ENCODE data around the gene SH3GLB2.
"Not testable (repeated sequence)": the region's sequence is repeated elsewhere in the genome, so short reads cannot be mapped to it uniquely, and the experiment has no call there.

Gene SH3GLB2

DNA sequence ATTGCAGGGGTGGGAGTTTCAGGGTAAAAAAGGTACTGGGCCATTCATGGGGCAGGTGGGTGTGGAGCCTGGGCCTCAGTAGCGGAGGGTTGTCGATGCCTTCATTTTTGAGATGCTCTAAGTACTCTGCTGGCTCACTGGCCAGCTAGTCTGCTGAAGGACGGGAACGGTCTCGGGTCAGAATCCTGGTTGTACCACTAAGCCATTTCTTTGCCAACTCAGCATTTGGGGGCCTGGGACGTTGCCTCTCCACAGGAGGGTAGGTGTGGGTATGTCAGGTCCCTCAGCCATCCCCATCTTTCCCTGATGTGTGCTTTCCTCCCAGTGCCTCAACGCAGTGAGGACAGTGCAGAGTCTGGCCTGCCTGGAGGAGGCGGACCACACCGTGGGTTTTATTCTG lies 25.1 kb downstream of the SH3GLB2 start:
- no peak for DNase-seq (ENCODE audit: low read depth in 4 of 4, low spot score in 1 of 4)

DNA sequence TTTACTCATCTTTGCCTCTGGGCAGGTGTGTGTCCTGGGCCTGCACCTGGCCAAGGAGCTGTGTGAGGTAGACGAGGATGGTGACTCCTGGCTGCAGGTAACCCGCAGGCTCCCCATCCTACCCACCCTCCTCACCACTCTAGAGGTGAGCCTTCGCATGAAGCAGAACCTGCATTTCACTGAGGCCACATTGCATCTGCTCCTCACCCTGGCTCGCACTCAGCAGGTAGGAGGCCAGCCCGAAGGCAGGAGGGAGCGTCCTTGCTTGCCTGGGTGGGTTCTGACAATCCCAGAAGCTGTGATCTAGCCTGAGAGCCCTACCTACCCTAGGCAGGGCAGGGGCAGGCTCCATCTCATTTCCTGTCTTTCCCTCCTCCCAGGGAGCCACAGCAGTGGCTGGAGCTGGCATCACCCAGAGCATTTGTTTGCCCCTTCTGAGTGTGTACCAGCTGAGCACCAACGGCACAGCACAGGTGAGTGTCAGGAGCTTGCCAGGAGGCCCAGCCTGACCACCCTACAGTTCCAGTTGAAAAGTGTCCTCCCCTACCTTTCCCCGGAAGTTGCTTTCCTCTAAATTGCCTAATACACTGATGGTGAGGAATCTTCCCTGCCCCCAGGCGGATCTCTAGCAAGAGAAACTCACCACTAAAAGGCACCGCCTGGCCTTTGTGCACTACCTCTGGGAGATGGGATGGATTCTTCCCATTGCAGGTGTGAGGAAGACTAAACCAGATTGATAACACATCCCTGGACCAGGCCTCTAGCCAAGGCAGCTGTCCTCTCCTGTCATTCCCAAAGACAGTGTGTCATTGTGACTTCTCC lies 26.4 kb downstream of the SH3GLB2 start:
- DNase-seq (ENCODE audit: low read depth in 4 of 4, low spot score in 1 of 4), result no peak

DNA sequence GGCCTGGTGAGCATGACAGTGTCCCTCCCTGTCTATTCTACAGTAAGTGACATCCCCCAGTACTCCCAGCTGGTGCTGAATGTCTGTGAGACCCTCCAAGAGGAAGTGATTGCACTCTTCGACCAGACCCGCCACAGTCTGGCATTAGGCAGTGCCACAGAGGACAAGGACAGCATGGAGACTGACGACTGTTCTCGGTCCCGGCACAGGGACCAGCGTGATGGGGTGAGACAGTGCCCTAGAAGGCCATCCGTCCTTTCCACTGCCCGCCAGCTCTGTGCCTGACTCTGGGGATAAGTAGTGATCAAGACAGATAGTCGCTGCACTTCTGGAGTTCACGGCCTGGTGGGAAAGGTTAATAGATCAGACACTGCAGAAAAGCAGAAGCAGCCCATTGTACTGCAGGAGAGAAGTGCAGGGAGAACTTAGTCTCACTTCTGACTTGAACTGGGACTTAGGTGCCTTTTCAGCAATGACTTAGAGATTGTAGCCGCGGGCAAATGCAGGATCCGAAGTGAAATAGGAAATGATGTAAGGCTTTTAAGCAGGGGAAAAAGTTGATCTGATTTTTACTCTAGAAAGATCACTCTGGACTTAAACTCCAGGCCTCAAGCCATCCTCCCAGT lies 28.4 kb downstream of the SH3GLB2 start:
- DNase-seq (ENCODE audit: low read depth in 4 of 4, low spot score in 1 of 4), result no peak

DNA sequence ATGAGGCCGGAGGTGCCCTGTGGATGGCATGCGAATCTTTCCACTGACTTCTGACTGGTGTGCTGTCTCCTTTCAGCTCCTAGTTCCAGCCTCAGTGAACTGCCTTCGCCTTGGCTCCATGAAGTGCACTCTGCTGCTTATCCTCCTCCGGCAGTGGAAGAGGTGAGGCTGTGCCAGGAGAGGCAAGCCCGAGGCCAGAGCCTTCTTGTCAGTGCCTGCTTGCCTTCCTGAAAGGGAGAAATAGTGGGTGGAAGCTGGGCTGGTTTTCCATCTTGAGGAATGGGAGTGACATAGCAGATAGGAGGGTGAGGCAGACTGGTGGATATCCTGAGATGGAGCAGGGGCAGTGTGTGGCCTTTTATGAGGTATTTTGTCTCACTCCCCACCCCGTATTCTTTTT lies 29.7 kb downstream of the SH3GLB2 start:
- DNase-seq (ENCODE audit: low read depth in 4 of 4, low spot score in 1 of 4), result no peak

DNA sequence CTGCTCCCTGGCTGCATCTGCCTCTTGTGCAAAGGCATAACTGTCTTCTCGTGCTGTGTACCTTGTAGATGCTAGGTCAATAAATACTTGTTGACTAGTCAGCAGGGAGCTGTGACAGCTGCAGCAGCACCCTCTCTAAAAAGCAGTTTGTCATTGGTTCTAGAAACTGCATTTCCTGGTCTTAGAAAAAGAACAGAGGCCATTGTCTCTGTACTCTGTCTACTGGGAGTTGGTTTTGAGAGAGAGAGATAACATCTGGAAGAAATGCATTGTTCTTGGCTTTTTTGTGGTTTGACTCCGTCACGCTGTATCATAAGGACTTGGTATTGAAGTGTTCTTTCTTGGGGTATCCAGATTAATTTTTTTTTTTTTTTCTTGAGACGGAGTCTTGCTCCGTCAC lies 32.3 kb downstream of the SH3GLB2 start:
- no peak for DNase-seq (ENCODE audit: low read depth in 4 of 4, low spot score in 1 of 4)

DNA sequence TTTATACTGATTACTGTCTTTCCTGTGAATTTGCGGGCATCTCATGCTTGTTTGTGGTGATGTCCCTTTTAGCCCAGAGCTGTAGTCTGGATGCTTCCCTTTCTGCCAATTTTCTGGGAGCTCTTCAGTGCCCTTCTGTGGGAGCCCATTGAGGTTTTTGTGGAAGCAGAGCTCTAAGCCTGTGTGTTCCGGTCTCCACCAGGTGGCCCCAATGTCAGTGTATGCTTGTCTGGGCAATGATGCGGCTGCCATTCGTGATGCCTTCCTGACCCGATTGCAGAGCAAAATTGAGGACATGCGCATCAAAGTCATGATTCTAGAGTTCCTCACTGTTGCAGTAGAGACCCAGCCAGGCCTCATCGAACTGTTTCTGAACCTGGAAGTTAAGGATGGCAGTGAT lies 35.1 kb downstream of the SH3GLB2 start:
- DNase-seq (ENCODE audit: low read depth in 4 of 4, low spot score in 1 of 4), result no peak

DNA sequence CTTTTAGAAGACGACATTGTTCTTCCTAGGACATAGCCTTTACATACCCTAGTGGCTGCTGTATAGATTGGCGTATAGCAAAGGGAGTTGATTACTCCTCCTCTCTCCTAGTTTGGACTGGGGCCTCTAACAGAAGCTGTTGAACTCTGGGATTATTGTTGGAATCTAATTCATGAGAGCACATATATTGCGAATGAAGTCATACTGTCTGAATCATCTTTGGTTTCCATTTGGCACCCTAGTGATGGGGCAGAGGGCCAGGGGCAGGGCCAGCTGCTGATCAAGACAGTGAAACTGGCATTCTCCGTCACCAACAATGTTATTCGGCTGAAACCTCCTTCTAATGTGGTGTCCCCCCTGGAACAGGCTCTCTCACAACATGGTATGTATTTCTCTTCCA lies 40.3 kb downstream of the SH3GLB2 start:
- no peak for DNase-seq (ENCODE audit: low read depth in 4 of 4, low spot score in 1 of 4)

DNA sequence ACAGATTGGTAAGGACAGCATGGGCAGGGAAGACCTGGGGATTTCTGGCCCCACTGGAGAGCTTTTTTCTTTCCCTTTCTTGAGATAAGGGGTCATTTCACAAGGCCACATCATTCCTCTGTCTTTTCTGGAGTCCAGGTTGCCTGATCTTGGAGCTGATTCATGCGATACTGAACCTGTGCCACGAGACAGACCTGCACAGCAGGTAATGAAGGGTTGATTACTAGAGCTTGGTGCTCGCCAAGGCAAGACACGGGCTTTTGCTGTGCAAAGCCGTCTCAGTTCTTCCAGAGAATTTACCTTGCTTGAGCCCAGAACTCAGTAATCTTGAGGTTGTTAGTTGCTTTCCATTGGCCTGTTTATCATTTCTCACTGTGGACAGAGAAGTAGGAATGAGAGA lies 41.5 kb downstream of the SH3GLB2 start:
- DNase-seq (ENCODE audit: low read depth in 4 of 4, low spot score in 1 of 4), result no peak

DNA sequence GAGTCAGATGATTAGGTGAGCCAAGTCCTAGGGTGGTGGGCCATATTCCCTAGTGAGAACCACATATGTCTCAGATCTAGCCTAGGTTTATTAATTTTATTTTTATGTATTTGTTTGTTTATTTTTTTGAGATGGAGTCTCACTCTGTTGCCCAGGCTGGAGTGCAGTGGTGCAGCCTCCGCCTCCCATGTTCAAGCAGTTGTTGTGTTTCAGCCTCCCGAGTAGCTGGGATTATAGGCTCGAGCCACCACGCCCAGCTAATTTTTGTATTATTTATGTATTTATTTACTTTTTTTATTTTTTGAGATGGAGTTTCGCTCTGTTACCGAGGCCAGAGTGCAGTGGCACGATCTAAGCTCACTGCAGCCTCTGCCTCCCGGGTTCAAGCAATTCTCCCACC lies 44.6 kb downstream of the SH3GLB2 start:
- DNase-seq (ENCODE audit: low read depth in 4 of 4, low spot score in 1 of 4), result no peak

DNA sequence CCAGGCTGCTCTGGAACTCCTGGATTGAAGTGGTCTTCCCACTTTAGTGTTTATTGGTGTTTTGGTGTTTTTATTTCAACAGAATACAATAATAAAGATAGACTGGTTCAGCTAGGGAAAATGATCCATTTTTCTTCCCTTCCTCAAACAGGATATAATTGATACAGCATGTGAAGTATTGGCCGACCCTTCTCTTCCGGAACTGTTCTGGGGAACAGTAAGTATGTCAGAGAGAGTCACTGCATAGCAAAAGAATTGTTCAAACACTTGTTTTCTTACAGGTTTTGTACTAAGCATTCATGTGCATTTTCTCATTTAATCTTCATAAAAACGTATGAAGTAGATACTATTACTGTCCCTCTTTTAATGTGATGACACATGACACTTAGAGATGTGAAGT lies 49.0 kb downstream of the SH3GLB2 start:
- DNase-seq (ENCODE audit: low read depth in 4 of 4, low spot score in 1 of 4), result no peak

DNA sequence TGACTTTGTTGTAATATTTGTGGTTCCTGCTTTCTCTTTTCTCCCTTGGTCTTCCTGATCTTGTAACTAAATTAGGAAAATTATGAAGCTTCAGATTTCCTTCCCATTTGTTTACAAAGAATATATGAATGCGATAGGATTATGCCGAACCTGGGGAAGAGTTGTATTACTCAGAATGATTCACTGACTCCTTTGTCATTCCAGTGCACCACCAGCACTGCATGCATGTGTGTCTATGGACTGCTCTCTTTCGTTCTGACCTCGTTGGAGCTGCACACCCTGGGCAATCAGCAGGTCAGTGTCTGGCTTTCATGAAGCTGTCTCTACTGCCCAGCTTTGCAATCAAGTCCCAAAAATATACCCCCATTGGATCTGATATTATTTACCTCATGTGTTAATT lies 55.2 kb downstream of the SH3GLB2 start:
- DNase-seq (ENCODE audit: low read depth in 4 of 4, low spot score in 1 of 4), result no peak

DNA sequence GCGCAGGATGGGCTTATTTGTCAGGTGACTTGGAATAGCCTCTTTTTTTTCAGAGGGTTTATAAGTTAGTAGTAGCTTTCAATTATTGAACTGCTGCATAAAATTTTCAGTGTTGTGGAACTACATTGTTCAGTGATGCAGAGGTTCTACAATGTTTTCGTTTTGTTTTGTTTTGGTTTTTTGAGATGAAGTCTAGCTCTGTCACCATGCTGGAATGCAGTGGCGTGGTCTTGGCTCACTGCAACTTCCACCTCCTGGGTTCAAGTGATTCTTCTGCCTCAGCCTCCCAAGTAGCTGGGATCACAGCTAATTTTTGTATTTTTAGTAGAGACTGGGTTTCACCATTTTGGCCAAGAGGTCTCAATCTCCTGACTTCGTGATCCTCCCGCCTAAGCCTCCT lies 58.6 kb downstream of the SH3GLB2 start:
- DNase-seq (ENCODE audit: low read depth in 4 of 4, low spot score in 1 of 4), result no peak

DNA sequence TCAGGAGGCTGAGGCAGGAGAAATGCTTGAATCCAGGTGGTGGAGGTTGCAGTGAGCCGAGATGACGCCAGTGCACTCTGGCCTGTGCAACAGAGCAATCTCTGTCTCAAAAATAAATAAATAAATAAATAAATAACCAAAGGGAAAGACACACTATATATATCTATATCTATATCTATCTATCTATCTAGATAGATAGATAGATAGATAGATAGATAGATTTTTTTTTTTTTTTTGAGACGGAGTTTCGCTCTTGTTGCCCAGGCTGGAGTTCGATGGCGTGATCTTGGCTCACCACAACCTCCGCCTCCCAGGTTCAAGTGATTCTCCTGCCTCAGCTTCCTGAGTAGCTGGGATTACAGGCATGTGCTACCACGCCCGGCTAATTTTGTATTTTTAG lies 66.7 kb downstream of the SH3GLB2 start:
- DNase-seq (ENCODE audit: low read depth in 4 of 4, low spot score in 1 of 4), result not testable (repeated sequence)
